Measurements from ENCODE around the gene KEAP1.
A peak's percentile ranks its signal among the peaks of the same experiment; 100 is the strongest.
"Not testable (repeated sequence)": the region's sequence is repeated elsewhere in the genome, so short reads cannot be mapped to it uniquely, and the experiment has no call there.

Gene KEAP1

DNA sequence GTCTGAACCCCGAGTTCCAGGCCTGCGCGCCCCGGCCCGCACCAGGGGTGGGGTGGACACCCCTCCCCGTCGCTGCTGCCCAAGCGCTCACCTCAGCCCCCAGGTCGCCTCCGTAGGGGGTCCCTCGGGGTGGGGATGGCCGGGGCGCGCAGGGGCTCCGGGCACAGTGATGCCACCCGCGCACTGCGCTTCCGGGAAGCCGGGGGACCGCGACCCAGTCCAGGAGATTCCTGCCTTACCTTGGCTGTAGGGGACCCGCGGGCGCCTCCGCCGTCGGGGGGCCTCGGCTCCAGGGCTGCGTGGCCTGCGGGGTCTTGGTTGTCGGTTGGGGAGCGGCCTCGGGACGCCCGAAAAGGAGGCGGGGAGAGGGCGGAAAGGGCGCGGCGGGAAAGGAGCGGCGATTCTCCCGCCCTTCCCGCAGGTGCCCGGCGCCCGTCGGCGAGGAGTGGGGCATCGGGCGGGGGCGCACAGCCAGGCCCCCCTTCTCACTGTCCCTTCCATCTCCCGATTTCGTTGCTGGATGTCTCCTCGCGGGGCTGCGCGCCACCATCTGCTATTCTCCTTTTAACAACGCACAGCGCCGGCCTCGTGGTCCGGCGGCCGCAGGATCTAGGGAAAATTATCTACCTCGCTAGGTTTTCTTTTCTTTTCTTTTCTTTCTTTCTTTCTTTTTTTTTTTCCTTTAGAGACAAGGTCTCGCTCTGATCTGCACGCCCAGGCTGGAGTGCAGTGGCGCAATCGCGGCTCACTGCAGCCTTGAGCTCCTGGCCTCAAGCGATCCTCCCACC is at the start of gene KEAP1:
KEAP1 (minus strand) TSS at position 355 of the 788 bp plus-strand sequence. CDS start 3,323 bp downstream, outside the sequence.
- DNase-seq = no peak

GRCh38 chr19:10552510-10553053 is 49.4 kb upstream of the KEAP1 start:
- DNase-seq = no peak

DNA sequence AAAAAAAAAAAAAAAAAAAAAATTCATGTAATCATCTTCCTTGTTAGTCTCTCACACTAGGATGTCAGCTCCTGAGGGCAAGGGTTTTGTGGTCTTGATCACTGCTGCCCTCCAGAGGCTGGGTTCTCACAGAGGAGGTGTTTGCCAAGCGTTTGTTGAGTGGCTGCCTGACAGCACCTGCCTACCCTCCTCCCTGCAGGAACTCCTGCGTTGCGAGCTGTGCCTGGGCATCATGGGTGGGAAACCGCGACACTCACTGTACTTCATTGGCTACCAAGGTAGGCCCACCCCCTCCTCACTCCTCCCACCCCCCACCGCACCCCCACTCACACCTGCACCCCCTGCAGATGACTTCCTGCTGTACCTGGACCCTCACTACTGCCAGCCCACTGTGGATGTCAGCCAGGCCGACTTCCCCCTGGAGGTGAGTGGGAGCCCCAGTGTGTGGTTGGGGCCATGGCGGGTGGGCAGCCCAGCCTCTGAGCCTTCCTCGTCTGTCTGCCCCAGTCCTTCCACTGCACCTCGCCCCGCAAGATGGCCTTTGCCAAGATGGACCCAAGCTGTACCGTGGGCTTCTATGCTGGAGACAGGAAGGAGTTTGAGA is 48.6 kb upstream of the KEAP1 start:
- no peak for DNase-seq

DNA sequence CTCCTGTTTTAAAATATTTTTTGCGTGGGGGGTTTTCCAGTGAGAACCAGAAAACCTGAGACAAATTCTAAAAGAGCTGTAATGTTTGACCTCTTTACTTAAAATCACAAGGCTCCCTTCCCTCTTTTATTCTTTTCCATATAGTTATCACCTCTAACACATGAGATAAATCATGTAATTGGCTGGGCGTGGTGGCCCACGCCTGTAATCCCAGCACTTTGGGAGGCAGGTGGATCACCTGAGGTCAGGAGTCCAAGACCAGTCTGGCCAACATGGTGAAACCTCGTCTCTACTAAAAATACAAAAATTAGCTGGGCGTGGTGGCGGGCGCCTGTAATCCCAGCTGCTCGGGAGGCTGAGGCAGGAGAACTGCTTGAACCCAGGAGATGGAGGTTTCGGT is 47.9 kb upstream of the KEAP1 start:
- DNase-seq = not testable (repeated sequence)

DNA sequence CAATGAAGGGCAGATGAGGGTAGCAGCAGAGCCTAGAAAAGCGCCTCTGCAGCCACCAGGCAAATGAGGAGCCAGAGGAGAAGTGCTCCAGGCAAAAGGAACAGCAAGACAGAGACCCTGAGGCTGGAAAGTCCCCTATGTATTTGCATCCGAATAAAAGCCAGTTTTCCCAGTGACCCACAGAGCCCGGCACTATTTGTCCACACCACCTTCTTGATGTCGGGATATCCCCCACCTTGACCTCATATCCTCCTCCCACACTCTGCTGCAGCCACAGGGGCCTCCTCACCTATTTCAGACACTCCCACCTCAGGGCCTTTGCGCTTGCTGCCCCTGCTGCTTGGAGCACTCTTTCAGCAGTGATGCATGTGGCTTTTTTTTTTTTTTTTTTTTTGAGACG is 47.2 kb upstream of the KEAP1 start:
- no peak for DNase-seq

GRCh38 chr19:10549733-10550132 is 46.6 kb upstream of the KEAP1 start:
- no peak for DNase-seq

GRCh38 chr19:10548746-10549276 is 45.7 kb upstream of the KEAP1 start:
- no peak for DNase-seq

DNA sequence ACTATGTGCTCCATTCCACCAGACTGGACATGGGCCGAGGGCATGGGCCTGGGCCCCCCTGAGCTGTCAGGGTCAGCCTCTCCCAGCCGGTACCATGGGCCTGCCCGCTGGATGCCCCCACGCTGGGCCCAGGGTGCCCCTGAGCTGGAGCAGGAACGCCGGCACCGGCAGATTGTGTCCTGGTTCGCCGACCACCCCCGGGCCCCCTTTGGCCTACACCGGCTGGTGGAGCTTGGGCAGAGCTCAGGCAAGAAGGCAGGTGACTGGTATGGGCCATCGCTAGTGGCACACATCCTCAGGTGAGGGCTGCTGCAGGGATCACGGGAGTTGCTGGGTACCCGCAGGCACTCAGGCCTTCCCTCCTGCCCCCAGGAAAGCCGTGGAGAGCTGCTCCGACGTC is 43.7 kb upstream of the KEAP1 start:
- DNase-seq = no peak

DNA sequence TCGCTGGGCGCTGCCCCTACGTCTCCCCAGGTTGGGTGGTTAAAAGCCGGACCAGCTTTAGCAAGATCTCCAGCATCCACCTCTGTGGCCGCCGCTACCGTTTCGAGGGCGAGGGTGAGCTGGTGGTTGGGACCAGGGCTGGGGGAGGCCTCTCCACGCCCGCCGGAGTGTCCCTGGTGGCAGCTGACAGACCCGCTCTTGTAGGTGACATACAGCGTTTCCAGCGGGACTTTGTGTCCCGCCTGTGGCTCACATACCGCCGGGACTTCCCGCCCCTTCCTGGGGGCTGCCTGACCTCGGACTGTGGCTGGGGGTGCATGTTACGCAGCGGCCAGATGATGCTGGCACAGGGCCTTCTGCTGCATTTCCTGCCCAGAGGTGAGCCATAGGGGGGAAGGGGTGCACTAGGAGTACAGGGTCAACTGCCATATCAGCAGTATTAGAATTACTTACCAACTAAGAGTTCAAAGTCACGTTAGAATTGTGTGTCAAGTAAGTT is 41.6 kb upstream of the KEAP1 start:
- DNase-seq = no peak

- no peak for DNase-seq
Observed at GRCh38 chr19:10544242-10544752, 41.1 kb upstream of the KEAP1 start.

GRCh38 chr19:10543420-10544241 is 40.5 kb upstream of the KEAP1 start, which contains the start of gene ATG4D:
ATG4D (plus strand) TSS chr19:10543904; CDS start chr19:10544091, 187 bp downstream.
- peak; percentile 34 for DNase-seq

GRCh38 chr19:10543059-10543419 is 39.9 kb upstream of the KEAP1 start:
- DNase-seq = no peak

DNA sequence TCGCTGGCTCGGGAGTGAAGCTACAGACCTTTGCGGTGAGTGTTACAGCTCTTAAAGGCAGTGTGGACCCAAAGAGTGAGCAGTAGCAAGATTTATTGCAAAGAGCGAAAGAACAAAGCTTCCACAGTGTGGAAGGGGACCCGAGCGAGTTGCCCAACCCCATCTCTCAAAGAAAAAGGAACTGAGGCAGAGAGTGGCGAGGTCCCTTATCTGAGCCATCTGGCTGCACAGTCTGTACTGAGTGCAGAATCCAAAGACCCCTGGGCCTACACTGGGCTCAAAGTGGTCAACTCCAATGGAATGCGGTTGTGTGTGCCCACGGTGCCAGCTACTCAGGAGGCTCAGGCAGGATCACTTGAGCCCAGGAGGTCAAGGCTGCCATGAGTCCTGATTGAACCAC is 35.9 kb upstream of the KEAP1 start:
- not testable (repeated sequence) for DNase-seq

- no peak for DNase-seq
Observed at GRCh38 chr19:10538204-10538983, 35.2 kb upstream of the KEAP1 start.

DNA sequence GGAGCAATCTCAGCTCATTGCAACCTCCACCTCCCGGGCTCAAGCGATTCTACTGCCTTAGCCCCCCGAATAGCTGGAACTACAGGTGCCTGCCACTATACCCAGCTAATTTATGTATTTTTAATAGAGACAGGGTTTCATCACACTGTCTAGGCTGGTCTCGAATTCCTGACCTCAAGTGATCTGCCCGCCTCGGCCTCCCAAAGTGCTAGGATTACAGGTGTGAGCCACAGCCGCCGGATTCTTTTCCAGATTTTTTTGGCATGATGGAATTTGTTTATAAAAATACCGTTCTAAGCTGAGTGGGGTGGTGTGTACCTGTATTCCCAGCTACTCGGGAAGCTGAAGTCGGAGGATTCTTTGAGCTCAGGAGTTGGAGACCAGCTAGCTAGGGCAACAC is 34.5 kb upstream of the KEAP1 start:
- DNase-seq = no peak

GRCh38 chr19:10535613-10536012 is 32.5 kb upstream of the KEAP1 start:
- DNase-seq = no peak

DNA sequence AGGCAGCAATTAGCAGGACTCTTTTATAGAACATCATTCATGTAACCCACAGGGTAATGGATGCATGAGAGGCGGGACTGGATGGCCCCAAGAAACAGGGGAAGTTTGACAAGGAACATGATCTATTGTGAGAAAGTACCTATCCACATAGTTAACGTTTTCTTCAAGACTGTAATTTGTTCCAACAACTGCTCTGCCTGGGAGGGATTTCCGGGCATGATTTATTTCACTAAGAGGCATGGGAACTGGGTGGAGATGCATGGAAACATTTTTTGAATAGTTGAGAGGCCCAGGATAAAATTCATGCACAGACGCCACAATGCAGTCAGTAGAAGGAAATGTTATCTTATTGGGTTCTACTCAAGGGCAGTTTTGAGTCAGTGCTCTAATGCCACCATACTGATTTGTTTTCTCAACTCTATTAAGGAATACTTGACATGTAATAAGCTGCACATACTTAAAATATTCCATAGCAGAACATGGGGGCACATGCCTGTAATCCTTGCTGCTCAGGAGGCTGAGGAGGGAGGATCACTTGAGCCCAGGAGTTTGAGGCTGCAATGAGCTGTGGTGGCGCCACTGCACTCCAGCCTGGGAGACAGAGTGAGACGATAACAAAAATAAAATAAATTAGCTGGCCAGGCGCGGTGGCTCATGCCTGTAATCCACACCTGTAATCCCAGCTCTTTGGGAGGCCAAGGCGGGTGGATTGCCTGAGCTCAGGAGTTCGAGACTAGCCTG is 30.7 kb upstream of the KEAP1 start:
- no peak for DNase-seq

DNA sequence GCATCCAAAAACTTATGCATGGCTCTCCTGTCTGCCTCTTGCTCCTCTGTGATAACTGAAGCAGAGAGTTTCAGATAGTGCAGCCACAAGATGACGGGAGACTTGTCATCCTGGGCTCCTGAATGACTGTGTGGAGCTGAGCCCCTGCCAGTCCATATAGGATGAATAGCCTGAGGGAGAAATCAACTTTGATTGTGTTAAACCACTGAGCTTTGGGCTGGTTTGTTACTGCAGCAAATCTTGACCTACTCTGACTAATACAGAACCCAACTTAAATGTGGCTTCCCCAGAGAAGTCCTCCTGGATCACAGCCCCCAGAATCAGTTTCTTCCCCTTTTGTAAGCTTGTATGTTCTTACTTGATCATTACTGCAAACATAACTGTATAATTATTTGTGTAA is 29.3 kb upstream of the KEAP1 start:
- no peak for DNase-seq

DNA sequence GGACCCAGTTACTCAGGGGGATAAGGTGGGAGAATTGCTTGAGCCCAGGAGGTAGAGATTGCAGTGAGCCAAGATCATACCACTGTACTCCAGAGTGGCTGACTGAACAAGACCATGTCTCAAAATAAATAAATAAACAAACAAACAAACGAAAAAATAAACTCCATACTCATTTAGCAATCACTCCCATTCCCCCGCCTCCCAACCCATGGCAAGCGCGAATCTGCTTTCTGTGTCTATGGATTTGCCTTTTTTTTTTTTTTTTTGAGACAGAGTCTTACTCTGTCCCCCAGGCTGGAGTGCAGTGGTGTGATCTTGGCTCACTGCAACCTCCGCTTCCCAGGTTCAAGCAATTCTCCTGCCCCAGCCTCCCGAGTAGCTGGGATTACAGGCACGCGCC is 23.7 kb upstream of the KEAP1 start:
- DNase-seq = not testable (repeated sequence)

DNA sequence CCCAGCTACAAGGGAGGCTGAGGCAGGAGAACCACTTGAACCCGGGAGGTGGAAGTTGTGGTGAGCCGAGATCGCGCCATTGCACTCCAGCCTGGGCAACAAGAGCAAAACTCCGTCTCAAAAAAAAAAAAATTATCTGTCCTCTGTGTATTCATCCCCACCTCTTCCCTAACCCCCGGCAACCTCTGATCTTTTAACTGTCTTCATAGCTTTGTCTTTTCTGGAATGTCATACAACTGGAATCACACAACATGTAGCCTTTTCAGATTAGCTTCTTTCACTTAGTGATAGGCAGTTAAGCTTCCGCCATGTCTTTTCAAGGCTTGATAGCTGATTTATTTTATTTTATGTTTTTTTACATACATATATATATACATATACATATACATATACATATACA is 22.5 kb upstream of the KEAP1 start:
- no peak for DNase-seq

GRCh38 chr19:10523135-10523636 is 20.0 kb upstream of the KEAP1 start:
- no peak for DNase-seq

All from NCI-H1417 treated with DMSO at 0.1 percent for 48 hours (cell line).